ES-I3 (cell line): ENCODE measurements around the gene CNTNAP2.

ENCODE experiments used
- H3K36me3 ChIP-seq: 2 replicates; pipeline ENCODE4 v1.6.1; 2013; ENCODE audit warnings: mild to moderate bottlenecking, low read length, control low read depth, moderate library complexity; ENCODE audit not compliant: insufficient read depth
- H3K4me1 ChIP-seq: 2 replicates; pipeline ENCODE4 v1.6.1; 2013; ENCODE audit warnings: mild to moderate bottlenecking, control low read depth, low read length; ENCODE audit not compliant: insufficient read depth
- H3K9ac ChIP-seq: 2 replicates; pipeline ENCODE4 v1.6.1; 2013; ENCODE audit warnings: low read depth, mild to moderate bottlenecking, low read length, moderate library complexity
- H3K9me3 ChIP-seq: 2 replicates; pipeline ENCODE4 v1.6.1; 2013; ENCODE audit warnings: mild to moderate bottlenecking, low read length, moderate library complexity; ENCODE audit not compliant: control insufficient read depth, insufficient read depth

CNTNAP2 gene

GRCh38 chr7:147984265-147984664 is 1867.7 kb downstream of the CNTNAP2 start:
- H3K4me1 ChIP-seq: no peaks in the 10 kb centered on the region
- H3K9me3 ChIP-seq: peaks cover 4% of the 10 kb centered on the region
- H3K36me3 ChIP-seq: no peaks in the 10 kb centered on the region
- H3K9ac ChIP-seq: no peak overlapping the region

DNA sequence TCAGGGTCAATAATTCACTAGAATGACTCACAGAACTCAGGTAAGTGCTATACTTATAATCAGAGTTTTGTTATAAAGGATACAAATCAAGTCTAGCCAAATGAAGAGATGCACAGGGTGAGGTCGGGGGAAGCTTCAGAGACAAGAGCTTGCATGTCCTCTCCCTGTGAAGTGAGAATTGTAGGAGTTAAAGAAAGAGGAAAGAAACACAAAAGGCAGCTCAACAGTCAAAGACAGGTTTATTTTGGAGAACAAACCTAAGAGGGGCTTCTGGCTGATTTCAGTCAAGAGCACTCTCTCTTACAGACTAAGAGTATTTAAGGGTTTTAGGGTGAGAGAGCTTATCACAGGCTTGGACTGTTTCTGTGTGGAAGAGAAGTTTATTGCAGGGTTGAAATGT is 1873.5 kb downstream of the CNTNAP2 start:
- peaks cover 17% of the 10 kb centered on the region for H3K9me3 ChIP-seq
- H3K9ac ChIP-seq: no peak overlapping the region
- H3K4me1 ChIP-seq: no peaks in the 10 kb centered on the region
- no peaks in the 10 kb centered on the region; the same call in 1 of the 2 replicates for H3K36me3 ChIP-seq

GRCh38 chr7:147990942-147991341 is 1874.3 kb downstream of the CNTNAP2 start:
- H3K4me1 ChIP-seq: no peaks in the 10 kb centered on the region
- H3K9me3 ChIP-seq: peaks cover 17% of the 10 kb centered on the region

GRCh38 chr7:147992698-147993097 is 1876.1 kb downstream of the CNTNAP2 start:
- no peak overlapping the region for H3K9ac ChIP-seq
- no peaks in the 10 kb centered on the region for H3K4me1 ChIP-seq
- peaks cover 17% of the 10 kb centered on the region for H3K9me3 ChIP-seq
- H3K36me3 ChIP-seq: no peaks in the 10 kb centered on the region; the same call in 1 of the 2 replicates

More at GRCh38 chr7:147990942-147991341, 1874.3 kb downstream of the CNTNAP2 start:
- no peak overlapping the region for H3K9ac ChIP-seq
- no peaks in the 10 kb centered on the region; the same call in 1 of the 2 replicates for H3K36me3 ChIP-seq

- no peak overlapping the region for H3K9ac ChIP-seq
- no peaks in the 10 kb centered on the region for H3K9me3 ChIP-seq
- H3K36me3 ChIP-seq: no peaks in the 10 kb centered on the region
- H3K4me1 ChIP-seq: peaks cover 6% of the 10 kb centered on the region; the same call in 1 of the 2 replicates
Measured at GRCh38 chr7:147997636-147998035, 1881.0 kb downstream of the CNTNAP2 start.

GRCh38 chr7:147999962-148000361 is 1883.4 kb downstream of the CNTNAP2 start:
- H3K36me3 ChIP-seq: no peaks in the 10 kb centered on the region
- no peaks in the 10 kb centered on the region for H3K9me3 ChIP-seq
- peaks cover 6% of the 10 kb centered on the region; the same call in 1 of the 2 replicates for H3K4me1 ChIP-seq
- H3K9ac ChIP-seq: no peak overlapping the region

DNA sequence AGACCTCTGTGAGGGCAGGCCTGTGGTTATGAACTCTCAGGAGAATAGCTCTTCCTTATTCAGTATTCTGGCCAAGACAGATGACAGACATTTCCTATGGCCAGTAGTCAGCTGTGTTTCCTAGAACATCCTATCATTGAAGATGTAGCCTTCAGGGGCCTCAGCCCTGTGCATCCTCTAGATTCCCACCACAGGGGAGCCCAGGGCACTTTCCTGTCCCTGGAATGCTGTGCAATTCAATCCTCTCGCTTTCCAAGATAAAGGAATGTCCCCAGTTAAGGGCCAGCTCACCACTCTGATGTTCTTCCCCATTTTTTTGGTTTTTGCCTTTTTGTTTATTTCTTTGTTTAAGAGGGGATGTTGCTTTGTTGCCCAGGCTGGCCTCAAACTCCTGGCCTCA is 1895.2 kb downstream of the CNTNAP2 start:
- H3K9ac ChIP-seq: no peak overlapping the region
- no peaks in the 10 kb centered on the region for H3K9me3 ChIP-seq
- no peaks in the 10 kb centered on the region for H3K36me3 ChIP-seq
- H3K4me1 ChIP-seq: 0 out of 2 replicates have a peak, but pooled peaks cover 7% of the 10 kb centered on the region

DNA sequence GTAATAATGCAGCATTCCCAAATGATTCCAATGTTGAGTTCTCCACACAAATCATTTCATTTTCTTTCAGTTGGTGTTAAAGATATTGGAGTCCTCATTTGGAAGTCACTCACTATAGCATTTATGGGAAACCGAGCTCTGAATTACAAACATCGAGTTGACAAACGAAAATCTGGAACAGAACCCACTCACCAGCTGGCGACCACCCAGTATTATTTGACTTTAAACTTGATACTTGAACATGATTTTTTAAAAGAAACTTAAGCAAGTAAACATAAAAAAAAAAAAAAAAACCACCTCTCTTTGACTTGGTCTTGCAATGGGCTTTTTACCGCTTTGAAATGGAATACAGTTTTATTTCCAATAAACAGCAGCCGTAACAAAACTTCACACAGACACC is 1897.4 kb downstream of the CNTNAP2 start:
- Histone ChIP-seq H3K9ac (no peak overlapping the region), H3K4me1 (0 out of 2 replicates have a peak, but pooled peaks cover 7% of the 10 kb centered on the region), H3K36me3 (no peaks in the 10 kb centered on the region), H3K9me3 (no peaks in the 10 kb centered on the region)

DNA sequence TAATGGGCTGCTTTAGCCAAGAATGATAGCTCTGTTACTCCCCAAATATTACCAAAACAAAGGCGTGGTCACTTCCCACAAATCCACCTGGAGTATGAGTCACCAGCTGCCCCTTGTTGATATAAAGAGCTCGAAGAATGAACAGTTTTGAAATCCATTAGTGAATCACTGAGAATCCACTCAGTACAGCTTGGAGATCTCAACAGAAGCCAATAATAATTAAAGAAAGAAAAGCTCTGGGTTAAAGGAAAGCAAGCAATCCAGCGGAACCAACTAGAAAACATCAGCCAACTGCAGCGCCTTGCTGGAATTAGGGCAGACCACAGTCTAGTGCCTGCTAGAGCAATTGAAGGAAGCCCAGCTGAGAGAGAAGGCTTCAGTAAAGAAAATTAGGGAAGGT is 1897.9 kb downstream of the CNTNAP2 start:
- Histone ChIP-seq H3K9ac (no peak overlapping the region), H3K4me1 (0 out of 2 replicates have a peak, but pooled peaks cover 7% of the 10 kb centered on the region), H3K36me3 (no peaks in the 10 kb centered on the region), H3K9me3 (no peaks in the 10 kb centered on the region)

- peaks cover 7% of the 10 kb centered on the region; the same call in 1 of the 2 replicates for H3K4me1 ChIP-seq
- no peaks in the 10 kb centered on the region for H3K9me3 ChIP-seq
- no peaks in the 10 kb centered on the region for H3K36me3 ChIP-seq
- no peak overlapping the region for H3K9ac ChIP-seq
Measured at GRCh38 chr7:148017126-148017525, 1900.5 kb downstream of the CNTNAP2 start.

DNA sequence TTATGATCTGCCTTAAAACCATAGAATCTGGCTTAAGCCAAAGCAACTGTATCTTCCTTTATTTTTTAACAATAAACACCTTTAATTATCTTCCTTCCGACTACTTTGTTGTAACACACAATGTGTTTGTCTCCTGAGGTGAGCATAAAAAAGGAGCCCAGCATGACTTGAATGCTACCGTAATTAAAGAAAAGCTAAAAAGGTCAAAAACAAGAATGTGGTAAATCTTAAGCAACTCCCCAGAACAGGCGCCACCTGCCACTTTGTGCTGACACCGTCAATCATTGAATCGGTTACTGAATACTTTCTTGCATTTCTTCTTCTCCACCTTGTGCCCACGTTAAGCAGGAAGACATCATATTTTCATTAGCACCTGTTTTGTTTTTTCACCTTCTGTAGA is 1904.1 kb downstream of the CNTNAP2 start:
- Histone ChIP-seq H3K4me1 (no peaks in the 10 kb centered on the region; the same call in 1 of the 2 replicates), H3K9me3 (no peaks in the 10 kb centered on the region), H3K9ac (no peak overlapping the region), H3K36me3 (no peaks in the 10 kb centered on the region)

GRCh38 chr7:148021507-148022045 is 1905.0 kb downstream of the CNTNAP2 start:
- Histone ChIP-seq H3K4me1 (no peaks in the 10 kb centered on the region; the same call in 1 of the 2 replicates), H3K9me3 (no peaks in the 10 kb centered on the region), H3K9ac (no peak overlapping the region), H3K36me3 (no peaks in the 10 kb centered on the region)

GRCh38 chr7:148022832-148023231 is 1906.2 kb downstream of the CNTNAP2 start:
- no peaks in the 10 kb centered on the region for H3K9me3 ChIP-seq
- no peaks in the 10 kb centered on the region for H3K36me3 ChIP-seq
- no peaks in the 10 kb centered on the region; the same call in 1 of the 2 replicates for H3K4me1 ChIP-seq
- H3K9ac ChIP-seq: no peak overlapping the region

GRCh38 chr7:148026713-148027112 is 1910.1 kb downstream of the CNTNAP2 start:
- H3K9ac ChIP-seq: no peak overlapping the region
- no peaks in the 10 kb centered on the region for H3K4me1 ChIP-seq
- H3K36me3 ChIP-seq: no peaks in the 10 kb centered on the region
- H3K9me3 ChIP-seq: no peaks in the 10 kb centered on the region

- no peaks in the 10 kb centered on the region for H3K9me3 ChIP-seq
Measured at GRCh38 chr7:148028165-148028564, 1911.6 kb downstream of the CNTNAP2 start.

More at GRCh38 chr7:148028165-148028564, 1911.6 kb downstream of the CNTNAP2 start:
- Histone ChIP-seq H3K4me1 (no peaks in the 10 kb centered on the region), H3K36me3 (no peaks in the 10 kb centered on the region), H3K9ac (no peak overlapping the region)
